CD4-positive, alpha-beta T cell (primary cell): ENCODE measurements around the gene NR2F2. TPM values are rescaled to one million over a fixed set of nuclear protein-coding genes. Genes with fewer than 3 reads are reported as not detected.

Experiments used
- ATAC-seq: fragments of 200-7000 bp; cut with Tn5 transposase; one replicate; pipeline ENCODE4 v1.10.0; 2022; ENCODE audit warnings: mild to moderate bottlenecking; ENCODE audit not compliant: poor library complexity
- CTCF ChIA-PET: fragments of 350-600 bp; sonication (Branson Sonifier 250); formaldehyde crosslinking; loops from one replicate; lab custom pipeline; 2021; ENCODE audit warnings: antibody characterized with exemption, inconsistent platforms; lab: Charles Lee
- POLR2A ChIA-PET: fragments of 350-600 bp; sonication (Branson Sonifier 250); formaldehyde crosslinking; loops from one replicate; lab custom pipeline; 2021; ENCODE audit warnings: antibody characterized with exemption, inconsistent platforms; lab: Charles Lee
- DNase-seq, 14 experiments: peaks; one replicate each; pipeline ENCODE4 v3.0.0-alpha.2; 2013 to 2020; ENCODE audit warnings: mixed read lengths in 2 of 14
- H3K27ac ChIP-seq, 2 donors: one replicate each; pipeline versions ENCODE4 v1.5.1 to v1.7.0; 2013; ENCODE audit warnings: low read length in 2 of 2, low read depth in 1 of 2, mild to moderate bottlenecking in 1 of 2
- H3K27me3 ChIP-seq, 2 experiments: 1 replicate in 1 of 2; 2 replicates in 1 of 2; pipeline versions ENCODE4 v1.6.1 to v1.7.0; 2013; ENCODE audit warnings: low read length in 2 of 2, control low read depth in 1 of 2, mild to moderate bottlenecking in 1 of 2, moderate library complexity in 1 of 2; ENCODE audit not compliant: insufficient read depth in 2 of 2, control insufficient read depth in 1 of 2
- H3K36me3 ChIP-seq: one replicate; pipeline ENCODE4 v1.6.1; 2013; ENCODE audit warnings: low read length, control low read depth; ENCODE audit not compliant: insufficient read depth
- H3K4me1 ChIP-seq: one replicate; pipeline ENCODE4 v1.6.1; 2013; ENCODE audit warnings: low read length, control low read depth; ENCODE audit not compliant: insufficient read depth
- H3K4me3 ChIP-seq: one replicate; pipeline ENCODE4 v1.5.1; 2013; ENCODE audit warnings: mild to moderate bottlenecking, low read length, moderate library complexity
- H3K9me3 ChIP-seq, 2 experiments: 1 replicate in 1 of 2; 2 replicates in 1 of 2; pipeline versions ENCODE4 v1.6.1 to v1.7.0; 2013; ENCODE audit warnings: low read length in 2 of 2, mild to moderate bottlenecking in 2 of 2, control low read depth in 1 of 2, moderate library complexity in 1 of 2; ENCODE audit not compliant: control insufficient read depth in 1 of 2, insufficient read depth in 1 of 2
- H3K27ac Mint-ChIP-seq: one replicate; pipeline ENCODE4 v1.8.0; 2020; ENCODE audit warnings: mixed read lengths
- H3K27me3 Mint-ChIP-seq: one replicate; pipeline ENCODE4 v1.8.0; 2021; ENCODE audit warnings: mixed read lengths
- H3K36me3 Mint-ChIP-seq: one replicate; pipeline ENCODE4 v1.8.0; 2021; ENCODE audit warnings: low read depth, mixed read lengths
- H3K4me1 Mint-ChIP-seq: one replicate; pipeline ENCODE4 v1.8.0; 2021; ENCODE audit warnings: low read depth, mixed read lengths
- H3K4me3 Mint-ChIP-seq: one replicate; pipeline ENCODE4 v1.8.0; 2020; ENCODE audit warnings: mild to moderate bottlenecking, mixed read lengths
- H3K9me3 Mint-ChIP-seq: one replicate; pipeline ENCODE4 v1.8.0; 2020; ENCODE audit warnings: mixed read lengths
- intact Hi-C, 2 experiments: fragments of 100-400 bp; cut with DNase I in 1 of 2; cut with micrococcal nuclease in 1 of 2; formaldehyde crosslinking; loops; one replicate each; pipeline versions ENCODE4 v1.15.1 to v1.9.0; 2023 to 2025; cut with DNase I, micrococcal nuclease
- total RNA-seq, 174 experiments: library from RNA in 2 of 174; stranded (reverse) in 2 of 174; gene quantifications; one replicate each; pipeline ENCODE4 v1.2.3 and lab custom pipeline; 2021 to 2026
- TF ChIP-seq, protein P1 (sequence below): fragments of 200-600 bp; IDR thresholded peaks from one replicate; pipeline ENCODE4 v1.8.0; 2022; ENCODE audit warnings: antibody characterized with exemption, mild to moderate bottlenecking

The NR2F2 gene
- total RNA-seq, 2 experiments from 2014 or later, result not detected

DNA sequence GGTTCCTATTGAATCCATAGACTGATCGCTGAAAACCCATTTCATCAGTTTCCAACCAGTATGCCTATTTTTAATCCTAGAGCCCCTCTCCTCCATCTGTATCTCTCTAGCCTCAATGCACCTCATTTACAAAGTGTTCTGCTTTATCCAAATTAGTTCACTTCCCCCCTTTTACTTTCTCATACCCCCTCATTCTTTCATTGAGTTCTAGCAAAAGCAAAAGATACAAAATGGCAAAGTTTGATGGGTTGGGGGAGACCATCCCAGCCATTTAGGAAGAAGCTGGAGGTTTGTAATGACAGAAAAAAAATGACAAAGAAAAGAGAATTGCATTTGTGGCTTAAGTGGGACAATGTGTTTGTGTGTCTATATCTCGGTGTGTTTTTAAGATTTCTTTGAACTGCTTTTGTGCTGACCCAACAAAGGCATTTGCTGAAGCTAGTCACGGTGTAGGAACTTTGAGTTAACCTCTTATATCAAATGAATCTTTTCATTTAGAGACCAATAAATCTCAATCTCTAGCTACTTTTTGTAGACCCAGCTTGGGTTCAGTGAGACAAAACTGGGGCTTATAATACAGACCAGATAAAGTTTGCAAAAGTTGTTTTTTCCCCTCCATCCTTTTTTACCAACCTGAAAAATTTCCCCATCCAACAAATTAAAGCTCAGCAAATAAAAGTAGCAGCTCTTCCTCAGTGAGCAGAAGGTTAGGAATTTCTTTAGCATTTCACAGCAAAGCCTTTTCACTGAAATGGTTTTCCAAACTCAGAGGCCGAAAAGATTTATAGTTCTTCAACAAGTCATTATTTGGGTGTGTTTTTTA, 18.7 kb downstream of the NR2F2 start:
- no peaks in the 10 kb centered on the region for H3K4me1 Mint-ChIP-seq
- ChIA-PET POLR2A (no interaction called here), CTCF (no interaction called here)
- H3K27ac ChIP-seq, result no peak overlapping the region
- H3K27ac Mint-ChIP-seq, result no peak overlapping the region
- H3K9me3 ChIP-seq, result peaks cover 5 to 53% of the 10 kb centered on the region in 2 experiments
- peaks cover 93% of the 10 kb centered on the region for H3K27me3 Mint-ChIP-seq
- no peaks in the 10 kb centered on the region for H3K36me3 ChIP-seq
- DNase-seq (no peak), ATAC-seq (no peak)
- H3K36me3 Mint-ChIP-seq, result no peaks in the 10 kb centered on the region
- intact Hi-C loops, result no loop called here
- TF ChIP-seq, protein P1, sequence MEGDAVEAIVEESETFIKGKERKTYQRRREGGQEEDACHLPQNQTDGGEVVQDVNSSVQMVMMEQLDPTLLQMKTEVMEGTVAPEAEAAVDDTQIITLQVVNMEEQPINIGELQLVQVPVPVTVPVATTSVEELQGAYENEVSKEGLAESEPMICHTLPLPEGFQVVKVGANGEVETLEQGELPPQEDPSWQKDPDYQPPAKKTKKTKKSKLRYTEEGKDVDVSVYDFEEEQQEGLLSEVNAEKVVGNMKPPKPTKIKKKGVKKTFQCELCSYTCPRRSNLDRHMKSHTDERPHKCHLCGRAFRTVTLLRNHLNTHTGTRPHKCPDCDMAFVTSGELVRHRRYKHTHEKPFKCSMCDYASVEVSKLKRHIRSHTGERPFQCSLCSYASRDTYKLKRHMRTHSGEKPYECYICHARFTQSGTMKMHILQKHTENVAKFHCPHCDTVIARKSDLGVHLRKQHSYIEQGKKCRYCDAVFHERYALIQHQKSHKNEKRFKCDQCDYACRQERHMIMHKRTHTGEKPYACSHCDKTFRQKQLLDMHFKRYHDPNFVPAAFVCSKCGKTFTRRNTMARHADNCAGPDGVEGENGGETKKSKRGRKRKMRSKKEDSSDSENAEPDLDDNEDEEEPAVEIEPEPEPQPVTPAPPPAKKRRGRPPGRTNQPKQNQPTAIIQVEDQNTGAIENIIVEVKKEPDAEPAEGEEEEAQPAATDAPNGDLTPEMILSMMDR, result no peak
- no peak overlapping the region for H3K4me3 Mint-ChIP-seq
- H3K4me3 ChIP-seq, result no peak overlapping the region
- peaks cover 6% of the 10 kb centered on the region for H3K4me1 ChIP-seq
- no peaks in the 10 kb centered on the region for H3K9me3 Mint-ChIP-seq
- H3K27me3 ChIP-seq, result peaks cover 81 to 98% of the 10 kb centered on the region in 2 experiments

DNA sequence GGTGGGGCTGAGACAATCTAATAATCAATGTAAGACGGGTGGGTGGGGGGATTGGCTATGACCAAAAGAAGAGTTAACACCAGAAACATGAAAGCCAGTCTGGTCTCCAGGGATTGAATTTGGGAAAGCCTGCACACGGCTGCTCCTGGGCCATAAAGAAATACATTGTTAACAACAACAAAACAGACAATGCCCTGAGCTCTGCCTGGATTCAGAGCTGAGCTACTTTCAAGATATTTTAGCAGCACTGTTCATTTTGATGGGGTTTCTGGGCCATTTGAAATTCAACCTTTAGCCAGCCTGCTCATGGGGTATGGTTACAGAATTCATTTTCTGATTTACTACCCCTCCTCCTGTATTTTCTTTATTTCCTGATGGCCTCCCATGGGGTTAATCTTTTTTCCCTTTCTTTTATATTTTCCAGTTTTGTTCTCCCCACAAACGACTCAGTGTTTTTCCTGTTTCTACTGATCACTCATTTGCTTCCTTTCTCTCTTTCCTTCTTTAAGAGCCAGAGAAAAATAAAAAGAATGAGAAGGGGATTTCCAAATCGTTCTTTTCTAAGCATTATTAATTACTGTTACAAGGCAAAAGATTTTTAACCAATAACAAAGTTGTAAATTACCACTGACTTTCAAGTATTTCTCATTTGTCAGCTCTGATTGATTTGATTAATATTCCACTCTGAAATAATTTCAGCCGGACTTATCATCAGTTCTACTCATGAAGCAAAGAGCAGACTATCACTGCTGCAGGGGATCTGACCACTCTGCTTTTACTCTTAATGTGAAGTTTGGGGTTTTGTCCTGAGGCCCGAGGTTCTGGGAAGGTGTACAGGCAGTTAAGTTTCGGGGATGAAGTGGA, 19.6 kb downstream of the NR2F2 start:
- no peaks in the 10 kb centered on the region for H3K9me3 Mint-ChIP-seq
- Histone ChIP-seq H3K4me1 (peaks cover 10% of the 10 kb centered on the region), H3K27me3 (peaks cover 81 to 98% of the 10 kb centered on the region in 2 experiments), H3K36me3 (no peaks in the 10 kb centered on the region), H3K27ac (no peak overlapping the region), H3K4me3 (no peak overlapping the region), H3K9me3 (peaks cover 5 to 49% of the 10 kb centered on the region in 2 experiments)
- intact Hi-C loops, result no loop called here
- ChIA-PET POLR2A (no interaction called here), CTCF (no interaction called here)
- H3K36me3 Mint-ChIP-seq, result no peaks in the 10 kb centered on the region
- no peak overlapping the region for H3K4me3 Mint-ChIP-seq
- DNase-seq (no peak), ATAC-seq (no peak)
- TF ChIP-seq, protein P1, result no peak
- peaks cover 84% of the 10 kb centered on the region for H3K27me3 Mint-ChIP-seq
- no peaks in the 10 kb centered on the region for H3K4me1 Mint-ChIP-seq
- H3K27ac Mint-ChIP-seq, result no peak overlapping the region

DNA sequence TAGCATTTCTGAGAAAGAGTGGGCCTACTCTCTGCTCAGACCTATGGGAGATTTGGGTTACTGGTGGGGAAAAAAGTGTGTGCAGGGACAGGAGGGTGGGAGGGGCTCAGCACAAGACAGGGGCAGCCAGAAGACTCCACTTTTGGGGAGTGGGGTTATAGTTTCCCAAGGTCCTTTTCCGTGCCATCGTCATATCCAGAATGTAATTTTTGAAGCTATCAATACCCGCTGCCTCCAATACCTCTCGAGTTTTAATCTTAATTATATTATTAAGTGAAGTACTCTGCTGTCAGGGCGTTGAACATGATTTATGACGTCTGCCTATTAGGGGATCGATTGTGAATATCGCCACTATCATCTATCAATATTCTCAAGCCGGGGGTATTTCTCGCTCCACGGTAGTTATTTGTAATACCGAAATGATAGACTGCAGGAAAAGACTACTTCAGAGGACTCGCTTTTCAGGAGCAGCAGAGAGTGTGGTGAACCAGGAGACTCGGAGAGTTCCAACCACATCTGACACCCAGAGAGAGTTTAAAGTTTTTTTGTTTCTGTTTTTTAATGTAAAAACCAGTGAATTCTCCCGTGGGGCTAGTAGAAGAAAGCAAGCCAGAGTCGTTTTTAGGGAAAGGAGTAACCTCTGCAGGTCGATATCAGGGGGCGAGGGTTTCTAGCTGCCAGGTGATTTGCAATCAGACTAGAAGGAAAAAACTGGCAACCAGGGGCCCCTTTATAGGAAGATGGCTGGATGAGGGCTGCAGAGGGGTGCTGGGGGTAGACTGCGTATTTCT, 20.6 kb downstream of the NR2F2 start:
- Mint-ChIP-seq H3K4me3 (no peak overlapping the region), H3K9me3 (no peaks in the 10 kb centered on the region), H3K27ac (no peak overlapping the region), H3K27me3 (peaks cover 74% of the 10 kb centered on the region), H3K36me3 (no peaks in the 10 kb centered on the region), H3K4me1 (peaks cover 2% of the 10 kb centered on the region)
- Histone ChIP-seq H3K27ac (no peak overlapping the region), H3K36me3 (no peaks in the 10 kb centered on the region), H3K27me3 (peaks cover 79 to 98% of the 10 kb centered on the region in 2 experiments), H3K4me3 (no peak overlapping the region), H3K9me3 (peaks cover 5 to 48% of the 10 kb centered on the region in 2 experiments), H3K4me1 (peaks cover 9% of the 10 kb centered on the region)
- DNase-seq (no peak), ATAC-seq (no peak)
- intact Hi-C loops, result no loop called here
- ChIA-PET POLR2A (no interaction called here), CTCF (no interaction called here)
- TF ChIP-seq, protein P1, result no peak
